Panc1 (cell line): ENCODE results near the gene ME1. TPM values are rescaled to one million over a fixed set of nuclear protein-coding genes. Genes with fewer than 3 reads are reported as not detected.
"Not testable (repeated sequence)": the region's sequence is repeated elsewhere in the genome, so short reads cannot be mapped to it uniquely, and the experiment has no call there.

Experiments used
- ATAC-seq: fragments of 200-7000 bp; cut with Tn5 transposase; 2 replicates; pipeline ENCODE4 v1.9.1; 2020; ENCODE audit warnings: mild to moderate bottlenecking, moderate library complexity
- BruUV-seq: library from RNA; stranded (reverse); fragments of 400-500 nt; replicated peaks from 2 replicates; lab custom pipeline; 2021; lab: Mats Ljungman, UMichigan
- CTCF ChIA-PET: fragments of 300-600 bp; sonication (Branson Sonifier 250); formaldehyde crosslinking; loops from one replicate; lab custom pipeline; 2022; ENCODE audit warnings: antibody characterized with exemption; lab: Charles Lee
- POLR2A ChIA-PET: fragments of 300-600 bp; sonication (Branson Sonifier 250); formaldehyde crosslinking; loops from one replicate; lab custom pipeline; 2022; ENCODE audit warnings: antibody characterized with exemption; lab: Charles Lee
- DNase-seq: peaks from one replicate; pipeline ENCODE4 v3.0.0-alpha.2; 2010; ENCODE audit warnings: low read depth, low spot score
- H3K27ac ChIP-seq: 2 replicates; pipeline ENCODE4 v1.5.1; 2011; ENCODE audit warnings: mild to moderate bottlenecking, low read length, inconsistent platforms
- H3K27me3 ChIP-seq: fragments of 200-500 bp; sonication (Bioruptor generic); 2 replicates; pipeline ENCODE4 v1.6.0; 2014; ENCODE audit warnings: low read length, inconsistent platforms; ENCODE audit not compliant: control insufficient read depth, insufficient read depth
- H3K36me3 ChIP-seq: fragments of 200-500 bp; sonication (Bioruptor generic); 2 replicates; pipeline ENCODE4 v1.5.1; 2014; ENCODE audit warnings: inconsistent platforms, mild to moderate bottlenecking, low read length, moderate library complexity; ENCODE audit not compliant: control insufficient read depth, insufficient read depth
- H3K4me1 ChIP-seq: 2 replicates; pipeline ENCODE4 v1.5.1; 2011; ENCODE audit warnings: inconsistent platforms, mild to moderate bottlenecking, low read length, moderate library complexity; ENCODE audit not compliant: control insufficient read depth, insufficient read depth
- H3K4me3 ChIP-seq, 2 experiments: 2 replicates each; pipeline ENCODE4 v1.5.1; 2011 to 2012; ENCODE audit warnings: low read depth in 2 of 2, low read length in 2 of 2, mild to moderate bottlenecking in 2 of 2, inconsistent platforms in 1 of 2, moderate library complexity in 1 of 2
- H3K9me3 ChIP-seq: fragments of 200-500 bp; sonication (Bioruptor generic); 2 replicates; pipeline ENCODE4 v1.5.1; 2014; ENCODE audit warnings: low read depth, mild to moderate bottlenecking, inconsistent platforms, low read length, moderate library complexity; ENCODE audit not compliant: control insufficient read depth, insufficient read depth
- POLR2AphosphoS5 ChIP-seq: IDR thresholded peaks from 2 replicates; pipeline ENCODE4 v1.6.1; 2012; ENCODE audit warnings: mild to moderate bottlenecking, low read depth, low read length, moderate library complexity
- SIN3A ChIP-seq: IDR thresholded peaks from 2 replicates; pipeline ENCODE4 v1.6.1; 2012; ENCODE audit warnings: low read depth, mild to moderate bottlenecking, low read length, moderate library complexity, borderline replicate concordance; ENCODE audit not compliant: insufficient read depth
- TCF7L2 ChIP-seq: IDR thresholded peaks from 2 replicates; pipeline ENCODE4 v1.6.1; 2011; ENCODE audit warnings: mild to moderate bottlenecking, low read depth, low read length, inconsistent platforms
- in situ Hi-C: cut with HindIII; loops from 2 replicates; pipeline ENCODE4 v1.10.0; 2016; ENCODE audit warnings: low sequenced_read_pairs, low pct_unique_long_range_greater_than_20kb
- intact Hi-C: fragments of 100-400 bp; cut with micrococcal nuclease; formaldehyde crosslinking; loops from one replicate; pipeline ENCODE4 v1.10.0; 2022; ENCODE audit not compliant: unreplicated experiment
- total RNA-seq: library from RNA; stranded (reverse); gene quantifications from one replicate; pipeline ENCODE4 v1.2.1, GENCODE V29; 2021; ENCODE audit not compliant: unreplicated experiment
- TF ChIP-seq, protein P1 (sequence below): fragments of 450-650 bp; IDR thresholded peaks from 2 replicates; pipeline ENCODE4 v1.5.1; 2017; ENCODE audit warnings: mild to moderate bottlenecking
- TF ChIP-seq, protein P2 (sequence below), 2 experiments: IDR thresholded peaks; 2 replicates each; pipeline ENCODE4 v1.6.1; 2011 to 2012; ENCODE audit warnings: low read depth in 2 of 2, control low read depth in 1 of 2, low read length in 1 of 2, mild to moderate bottlenecking in 1 of 2, moderate library complexity in 1 of 2; ENCODE audit not compliant: insufficient read depth in 1 of 2

Gene ME1
- total RNA-seq, 1 experiment from 2014 or later: 19.7 TPM

DNA sequence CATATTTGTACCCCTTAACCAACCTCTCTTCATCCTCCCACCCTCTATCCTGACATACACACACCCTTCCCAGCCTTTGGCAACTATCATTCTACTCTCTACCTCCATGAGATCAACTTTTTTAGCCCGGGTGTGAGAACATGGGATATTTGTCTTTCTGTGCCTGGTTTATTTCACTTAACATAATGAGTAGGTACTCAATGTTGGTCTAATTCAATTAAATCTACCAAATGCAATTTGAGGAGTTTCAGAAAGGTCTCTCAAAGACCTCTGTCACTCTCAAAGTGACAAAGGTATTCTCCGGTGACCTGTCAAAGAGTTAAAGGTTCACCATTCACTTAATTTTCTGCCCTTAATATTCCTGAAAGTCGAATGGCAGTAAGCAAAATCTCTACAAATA, 87.7 kb downstream of the ME1 start:
- in situ Hi-C loops: no loop called here
- Histone ChIP-seq H3K36me3 (no peaks in the 10 kb centered on the region), H3K4me1 (no peaks in the 10 kb centered on the region), H3K27ac (no peak overlapping the region), H3K4me3 (no peak overlapping the region), H3K27me3 (no peaks in the 10 kb centered on the region), H3K9me3 (no peaks in the 10 kb centered on the region)
- intact Hi-C loops: no loop called here
- TF ChIP-seq SIN3A (no peak), POLR2AphosphoS5 (no peak), TCF7L2 (no peak)
- TF ChIP-seq, protein P1, sequence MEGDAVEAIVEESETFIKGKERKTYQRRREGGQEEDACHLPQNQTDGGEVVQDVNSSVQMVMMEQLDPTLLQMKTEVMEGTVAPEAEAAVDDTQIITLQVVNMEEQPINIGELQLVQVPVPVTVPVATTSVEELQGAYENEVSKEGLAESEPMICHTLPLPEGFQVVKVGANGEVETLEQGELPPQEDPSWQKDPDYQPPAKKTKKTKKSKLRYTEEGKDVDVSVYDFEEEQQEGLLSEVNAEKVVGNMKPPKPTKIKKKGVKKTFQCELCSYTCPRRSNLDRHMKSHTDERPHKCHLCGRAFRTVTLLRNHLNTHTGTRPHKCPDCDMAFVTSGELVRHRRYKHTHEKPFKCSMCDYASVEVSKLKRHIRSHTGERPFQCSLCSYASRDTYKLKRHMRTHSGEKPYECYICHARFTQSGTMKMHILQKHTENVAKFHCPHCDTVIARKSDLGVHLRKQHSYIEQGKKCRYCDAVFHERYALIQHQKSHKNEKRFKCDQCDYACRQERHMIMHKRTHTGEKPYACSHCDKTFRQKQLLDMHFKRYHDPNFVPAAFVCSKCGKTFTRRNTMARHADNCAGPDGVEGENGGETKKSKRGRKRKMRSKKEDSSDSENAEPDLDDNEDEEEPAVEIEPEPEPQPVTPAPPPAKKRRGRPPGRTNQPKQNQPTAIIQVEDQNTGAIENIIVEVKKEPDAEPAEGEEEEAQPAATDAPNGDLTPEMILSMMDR: no peak
- TF ChIP-seq, protein P2, sequence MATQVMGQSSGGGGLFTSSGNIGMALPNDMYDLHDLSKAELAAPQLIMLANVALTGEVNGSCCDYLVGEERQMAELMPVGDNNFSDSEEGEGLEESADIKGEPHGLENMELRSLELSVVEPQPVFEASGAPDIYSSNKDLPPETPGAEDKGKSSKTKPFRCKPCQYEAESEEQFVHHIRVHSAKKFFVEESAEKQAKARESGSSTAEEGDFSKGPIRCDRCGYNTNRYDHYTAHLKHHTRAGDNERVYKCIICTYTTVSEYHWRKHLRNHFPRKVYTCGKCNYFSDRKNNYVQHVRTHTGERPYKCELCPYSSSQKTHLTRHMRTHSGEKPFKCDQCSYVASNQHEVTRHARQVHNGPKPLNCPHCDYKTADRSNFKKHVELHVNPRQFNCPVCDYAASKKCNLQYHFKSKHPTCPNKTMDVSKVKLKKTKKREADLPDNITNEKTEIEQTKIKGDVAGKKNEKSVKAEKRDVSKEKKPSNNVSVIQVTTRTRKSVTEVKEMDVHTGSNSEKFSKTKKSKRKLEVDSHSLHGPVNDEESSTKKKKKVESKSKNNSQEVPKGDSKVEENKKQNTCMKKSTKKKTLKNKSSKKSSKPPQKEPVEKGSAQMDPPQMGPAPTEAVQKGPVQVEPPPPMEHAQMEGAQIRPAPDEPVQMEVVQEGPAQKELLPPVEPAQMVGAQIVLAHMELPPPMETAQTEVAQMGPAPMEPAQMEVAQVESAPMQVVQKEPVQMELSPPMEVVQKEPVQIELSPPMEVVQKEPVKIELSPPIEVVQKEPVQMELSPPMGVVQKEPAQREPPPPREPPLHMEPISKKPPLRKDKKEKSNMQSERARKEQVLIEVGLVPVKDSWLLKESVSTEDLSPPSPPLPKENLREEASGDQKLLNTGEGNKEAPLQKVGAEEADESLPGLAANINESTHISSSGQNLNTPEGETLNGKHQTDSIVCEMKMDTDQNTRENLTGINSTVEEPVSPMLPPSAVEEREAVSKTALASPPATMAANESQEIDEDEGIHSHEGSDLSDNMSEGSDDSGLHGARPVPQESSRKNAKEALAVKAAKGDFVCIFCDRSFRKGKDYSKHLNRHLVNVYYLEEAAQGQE (IDR thresholded peaks at IDR 0.05; ENCODE audit: insufficient read depth in 1 of 2, low read depth in 2 of 2, low read length in 1 of 2): no peak
- ATAC-seq: no peak
- ChIA-PET CTCF (no interaction called here), POLR2A (no interaction called here)
- DNase-seq: no peak
- no TSS peak for BruUV-seq

DNA sequence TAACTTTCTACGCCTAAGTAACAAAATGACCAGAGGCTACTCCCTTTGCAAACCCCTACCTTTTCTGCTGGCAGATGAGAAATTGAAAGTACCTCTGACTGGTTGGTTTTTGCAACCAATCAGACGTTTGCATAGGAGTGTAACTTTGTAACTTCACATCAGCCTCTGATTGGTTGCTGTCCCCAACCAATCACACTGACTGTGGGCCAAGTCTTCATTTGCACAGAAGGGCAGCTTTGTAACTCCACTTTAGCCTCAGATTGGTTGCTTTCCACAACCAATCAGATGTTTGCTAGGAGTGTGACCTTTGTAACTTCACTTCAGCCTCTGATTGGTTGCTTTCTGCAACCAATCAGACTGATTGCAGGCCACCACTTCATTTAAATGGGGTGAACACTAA, 89.1 kb downstream of the ME1 start:
- Histone ChIP-seq H3K4me3 (no peak overlapping the region), H3K36me3 (no peaks in the 10 kb centered on the region), H3K27me3 (no peaks in the 10 kb centered on the region), H3K9me3 (no peaks in the 10 kb centered on the region), H3K27ac (no peak overlapping the region), H3K4me1 (no peaks in the 10 kb centered on the region)
- ChIA-PET CTCF (no interaction called here), POLR2A (no interaction called here)
- no TSS peak for BruUV-seq
- intact Hi-C loops: no loop called here
- no peak for TF ChIP-seq SIN3A
- TF ChIP-seq TCF7L2: no peak
- TF ChIP-seq, protein P2 (IDR thresholded peaks at IDR 0.05; ENCODE audit: insufficient read depth in 1 of 2, low read depth in 2 of 2, low read length in 1 of 2): no peak
- no peak for TF ChIP-seq POLR2AphosphoS5
- TF ChIP-seq, protein P1: no peak
- ATAC-seq (no peak), DNase-seq (no peak)
- in situ Hi-C loops: no loop called here

DNA sequence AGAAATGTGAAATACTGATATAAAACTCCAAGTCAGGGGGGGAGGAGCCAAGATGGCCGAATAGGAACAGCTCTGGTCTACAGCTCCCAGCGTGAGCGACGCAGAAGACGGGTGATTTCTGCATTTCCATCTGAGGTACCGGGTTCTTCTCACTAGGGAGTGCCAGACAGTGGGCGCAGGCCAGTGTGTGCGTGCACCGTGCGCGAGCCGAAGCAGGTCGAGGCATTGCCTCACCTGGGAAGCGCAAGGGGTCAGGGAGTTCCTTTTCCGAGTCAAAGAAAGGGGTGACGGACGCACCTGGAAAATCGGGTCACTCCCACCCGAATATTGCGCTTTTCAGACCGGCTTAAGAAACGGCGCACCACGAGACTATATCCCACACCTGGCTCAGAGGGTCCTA, 96.9 kb downstream of the ME1 start:
- H3K27me3 ChIP-seq, DNase-seq, H3K4me3 ChIP-seq, CTCF ChIA-PET, intact Hi-C loops, POLR2A ChIA-PET, BruUV-seq, H3K36me3 ChIP-seq, in situ Hi-C loops, H3K27ac ChIP-seq, ATAC-seq, H3K9me3 ChIP-seq, H3K4me1 ChIP-seq: not testable (repeated sequence)
